Neural progenitor cell (in vitro differentiated cells): ENCODE data around the gene HNRNPD. TPM values are rescaled to one million over a fixed set of nuclear protein-coding genes. Genes with fewer than 3 reads are reported as not detected.

Source experiments
- DNase-seq: peaks from one replicate; pipeline ENCODE4 v3.0.0-alpha.2; 2016; ENCODE audit warnings: low spot score
- H2AFZ ChIP-seq: fragments of 200-600 bp; sonication (generic); replicated peaks from 2 replicates; pipeline ENCODE4 v1.6.1; 2016; ENCODE audit warnings: antibody characterized with exemption
- H3F3A ChIP-seq: fragments of 200-600 bp; sonication (generic); 2 replicates; pipeline ENCODE4 v1.6.1; 2016; ENCODE audit warnings: antibody characterized with exemption, low read depth
- H3K27ac ChIP-seq: fragments of 200-600 bp; sonication (generic); 2 replicates; pipeline ENCODE4 v1.5.1; 2016; ENCODE audit warnings: mild to moderate bottlenecking
- H3K27me3 ChIP-seq: fragments of 200-600 bp; sonication (generic); 2 replicates; pipeline ENCODE4 v1.6.1; 2016; ENCODE audit warnings: mild to moderate bottlenecking, moderate library complexity
- H3K36me3 ChIP-seq: fragments of 200-600 bp; sonication (generic); 2 replicates; pipeline ENCODE4 v1.5.1; 2016
- H3K4me1 ChIP-seq: fragments of 200-600 bp; sonication (generic); 2 replicates; pipeline ENCODE4 v1.6.1; 2016; ENCODE audit warnings: mixed run types
- H3K4me2 ChIP-seq: fragments of 200-600 bp; sonication (generic); 2 replicates; pipeline ENCODE4 v1.6.1; 2016
- H3K4me3 ChIP-seq: fragments of 200-600 bp; sonication (generic); 2 replicates; pipeline ENCODE4 v1.5.1; 2016
- H3K79me2 ChIP-seq: fragments of 200-600 bp; sonication (generic); 2 replicates; pipeline ENCODE4 v1.6.1; 2016; ENCODE audit warnings: low read depth
- H3K9ac ChIP-seq: fragments of 200-600 bp; sonication (generic); 2 replicates; pipeline ENCODE4 v1.6.1; 2016
- H3K9me3 ChIP-seq: fragments of 200-600 bp; sonication (generic); 2 replicates; pipeline ENCODE4 v1.5.1; 2016; ENCODE audit warnings: low read depth
- H4K20me1 ChIP-seq: fragments of 200-600 bp; sonication (generic); 2 replicates; pipeline ENCODE4 v1.6.1; 2016; ENCODE audit warnings: low read depth
- H3K27ac Mint-ChIP-seq: 3 replicates; pipeline ENCODE4 v1.8.0; 2021; ENCODE audit warnings: mixed read lengths
- H3K27me3 Mint-ChIP-seq: 2 replicates; pipeline ENCODE4 v1.8.0; 2022; ENCODE audit warnings: low read depth, mild to moderate bottlenecking, inconsistent platforms, moderate library complexity, mixed read lengths; ENCODE audit not compliant: insufficient read depth
- H3K36me3 Mint-ChIP-seq: 3 replicates; pipeline ENCODE4 v1.8.0; 2021; ENCODE audit warnings: mixed read lengths
- H3K4me1 Mint-ChIP-seq: 3 replicates; pipeline ENCODE4 v1.8.0; 2021; ENCODE audit warnings: mixed read lengths
- H3K4me3 Mint-ChIP-seq: 3 replicates; pipeline ENCODE4 v1.8.0; 2021; ENCODE audit warnings: mild to moderate bottlenecking, moderate library complexity, mixed read lengths
- H3K9me3 Mint-ChIP-seq: 3 replicates; pipeline ENCODE4 v1.8.0; 2020; ENCODE audit warnings: mixed read lengths
- CTCF ChIP-seq: fragments of 200-600 bp; sonication (generic); IDR thresholded peaks from 2 replicates; pipeline ENCODE4 v1.5.1; 2017; ENCODE audit warnings: antibody characterized with exemption, mild to moderate bottlenecking
- EZH2 ChIP-seq: fragments of 200-600 bp; sonication (generic); IDR thresholded peaks from 2 replicates; pipeline ENCODE4 v1.6.1; 2017; ENCODE audit warnings: antibody characterized with exemption, mild to moderate bottlenecking, moderate library complexity
- EZH2phosphoT487 ChIP-seq: fragments of 200-600 bp; sonication (generic); IDR thresholded peaks from 2 replicates; pipeline ENCODE4 v1.6.1; 2017; ENCODE audit warnings: antibody characterized with exemption
- total RNA-seq: library from RNA; depleted of rRNA; stranded (reverse); fragments of >200 nt; gene quantifications from 2 replicates; pipeline ENCODE4 v1.2.3, GENCODE V29; 2015; ENCODE audit warnings: low replicate concordance

HNRNPD gene
- 159 and 250 TPM in 2 replicates for total RNA-seq

- peaks cover 26% of the 10 kb centered on the region for H3K4me1 Mint-ChIP-seq
- H3K36me3 Mint-ChIP-seq, result peaks cover 37% of the 10 kb centered on the region
- H4K20me1 ChIP-seq, result peaks cover 42% of the 10 kb centered on the region
- no peaks in the 10 kb centered on the region for H3K9me3 Mint-ChIP-seq
- peaks cover 34% of the 10 kb centered on the region for H3F3A ChIP-seq
- peak within 1 kb of the TSS; percentile 99 for H3K4me2 ChIP-seq
- peak within 1 kb of the TSS; percentile 100 for H3K4me3 Mint-ChIP-seq
- peaks cover 74% of the 10 kb centered on the region for H3K79me2 ChIP-seq
- peak within 1 kb of the TSS; percentile 71 for H2AFZ ChIP-seq
- H3K27me3 ChIP-seq, result no peaks in the 10 kb centered on the region
- H3K4me3 ChIP-seq, result peak within 1 kb of the TSS; percentile 95
- peak within 1 kb of the TSS; percentile 99 for H3K27ac Mint-ChIP-seq
- H3K27ac ChIP-seq, result peak within 1 kb of the TSS; percentile 100
- peak; percentile 99 for DNase-seq
- peaks cover 5% of the 10 kb centered on the region for H3K27me3 Mint-ChIP-seq
- peaks cover 24% of the 10 kb centered on the region for H3K4me1 ChIP-seq
- TF ChIP-seq CTCF (no peak), EZH2 (no peak), EZH2phosphoT487 (peak; percentile 46)
- H3K9me3 ChIP-seq, result no peaks in the 10 kb centered on the region
- H3K9ac ChIP-seq, result peak within 1 kb of the TSS; percentile 99
- H3K36me3 ChIP-seq, result peaks cover 16% of the 10 kb centered on the region
Observed at GRCh38 chr4:82373816-82374625, at the start of gene HNRNPD. TSS of gene HNRNPD (minus strand) at chr4:82373991. CDS start at chr4:82373678, 313 bp downstream.

- Histone ChIP-seq H3K79me2 (peaks cover 42% of the 10 kb centered on the region), H3K27ac (no peak overlapping the region), H2AFZ (no peak overlapping the region), H3K36me3 (peaks cover 30% of the 10 kb centered on the region), H3K4me1 (peaks cover 20% of the 10 kb centered on the region), H3K27me3 (peaks cover 3% of the 10 kb centered on the region), H4K20me1 (peaks cover 62% of the 10 kb centered on the region), H3F3A (peaks cover 76% of the 10 kb centered on the region), H3K4me2 (no peak overlapping the region), H3K4me3 (no peak overlapping the region), H3K9me3 (no peaks in the 10 kb centered on the region), H3K9ac (no peak overlapping the region)
- Mint-ChIP-seq H3K4me3 (no peak overlapping the region), H3K9me3 (peaks cover 4% of the 10 kb centered on the region), H3K27ac (no peak overlapping the region), H3K27me3 (peaks cover 4% of the 10 kb centered on the region), H3K36me3 (peaks cover 48% of the 10 kb centered on the region), H3K4me1 (peaks cover 23% of the 10 kb centered on the region)
- DNase-seq, result no peak
- TF ChIP-seq EZH2 (no peak), CTCF (no peak), EZH2phosphoT487 (no peak)
Observed at GRCh38 chr4:82422616-82423015, 48.8 kb upstream of the HNRNPD start.

GRCh38 chr4:82421796-82422560, 48.2 kb upstream of the HNRNPD start:
- H3F3A ChIP-seq, result peaks cover 70% of the 10 kb centered on the region
- H3K9ac ChIP-seq, result no peak overlapping the region
- H3K4me1 ChIP-seq, result peaks cover 14% of the 10 kb centered on the region
- H4K20me1 ChIP-seq, result peaks cover 56% of the 10 kb centered on the region
- no peaks in the 10 kb centered on the region for H3K9me3 ChIP-seq
- H2AFZ ChIP-seq, result no peak overlapping the region
- H3K27ac ChIP-seq, result no peak overlapping the region
- peaks cover 26% of the 10 kb centered on the region for H3K36me3 ChIP-seq
- peaks cover 9% of the 10 kb centered on the region for H3K27me3 ChIP-seq
- H3K4me3 ChIP-seq, result no peak overlapping the region
- no peak for TF ChIP-seq EZH2phosphoT487
- no peak for TF ChIP-seq CTCF
- no peak for TF ChIP-seq EZH2
- Mint-ChIP-seq H3K36me3 (peaks cover 42% of the 10 kb centered on the region), H3K27ac (no peak overlapping the region), H3K27me3 (peaks cover 5% of the 10 kb centered on the region), H3K4me1 (peaks cover 16% of the 10 kb centered on the region), H3K4me3 (no peak overlapping the region), H3K9me3 (peaks cover 7% of the 10 kb centered on the region)
- H3K4me2 ChIP-seq, result no peak overlapping the region
- DNase-seq, result no peak
- H3K79me2 ChIP-seq, result peaks cover 35% of the 10 kb centered on the region
